K562 (cell line): ENCODE measurements around the gene FANCG. TPM values are rescaled to one million over a fixed set of nuclear protein-coding genes. Genes with fewer than 3 reads are reported as not detected.

Source experiments
- BMI1 ChIP-seq: fragments of 150-350 bp; IDR thresholded peaks from 2 replicates; pipeline ENCODE4 v1.6.1; 2014; ENCODE audit warnings: low read length
- CTBP1 ChIP-seq: fragments of 450-650 bp; IDR thresholded peaks from 2 replicates; pipeline ENCODE4 v1.6.1; 2016; ENCODE audit warnings: borderline replicate concordance
- FOSL1 ChIP-seq: fragments of 200-800 bp; sonication (Bioruptor generic); conservative IDR thresholded peaks from 2 replicates; pipeline ENCODE4 v1.6.1; 2016; ENCODE audit warnings: missing genetic modification characterization, missing compliant biosample characterization
- HDGF ChIP-seq: fragments of 450-650 bp; IDR thresholded peaks from 2 replicates; pipeline ENCODE4 v1.6.1; 2016
- IRF2 ChIP-seq: sonication (generic); formaldehyde crosslinking; IDR thresholded peaks from 2 replicates; pipeline ENCODE4 v1.8.1; 2022; ENCODE audit warnings: mild to moderate bottlenecking, missing genetic modification reagents
- MXI1 ChIP-seq: IDR thresholded peaks from 2 replicates; pipeline ENCODE4 v1.6.1; 2011; ENCODE audit warnings: low read depth, mild to moderate bottlenecking, improper control_type of control experiment, low read length
- SMAD4 ChIP-seq: fragments of 250-450 bp; sonication (Bioruptor Pico); conservative IDR thresholded peaks from 2 replicates; pipeline ENCODE4 v1.8.0; 2021; ENCODE audit warnings: inconsistent platforms, mild to moderate bottlenecking, moderate library complexity
- SNAPC5 ChIP-seq: fragments of 250-450 bp; sonication (Bioruptor Pico); IDR thresholded peaks from 2 replicates; pipeline ENCODE4 v1.8.0; 2021; ENCODE audit warnings: moderate library complexity, mild to moderate bottlenecking, inconsistent platforms
- SRSF9 ChIP-seq: fragments of 200-400 bp; formaldehyde crosslinking; IDR thresholded peaks from 2 replicates; pipeline ENCODE4 v1.6.1; 2017; ENCODE audit warnings: low read depth, low read length, borderline replicate concordance
- TRIM28 ChIP-seq: fragments of 450-650 bp; IDR thresholded peaks from 2 replicates; pipeline ENCODE4 v1.6.1; 2017
- ZNF75A ChIP-seq: fragments of 450-650 bp; formaldehyde crosslinking; IDR thresholded peaks from 2 replicates; pipeline ENCODE4 v1.4.0; 2020; ENCODE audit warnings: mild to moderate bottlenecking
- polyA plus RNA-seq, 8 experiments: library from polyadenylated mRNA; depleted of rRNA in 4 of 8; stranded (reverse) in 5 of 8; unstranded in 3 of 8; fragments of >200 nt; fragmentation: Nextera tagmentation in 2 of 8; fragmentation: Illumina TruSeq in 1 of 8; extraction: Ambion mirVana in 2 of 8; extraction: Trizol in 1 of 8; gene quantifications; 2 replicates each; pipeline versions ENCODE4 v1.2.1 to v1.2.3, GENCODE V29; 2011 to 2014; ENCODE audit warnings: inconsistent platforms in 1 of 8, missing spikeins in 1 of 8
- total RNA-seq, 7 experiments: library from RNA; depleted of rRNA in 6 of 7; stranded (reverse); fragments of >200 nt in 6 of 7; fragmentation: Illumina TruSeq in 2 of 7; extraction: Trizol in 2 of 7; gene quantifications; 2 replicates each; pipeline versions ENCODE4 v1.2.1 to v1.2.3, GENCODE V29; 2011 to 2021; ENCODE audit warnings: low replicate concordance in 1 of 7

FANCG gene
- total and polyA plus RNA-seq, 9 of the 15 experiments (the other 6 are each of a cell fraction or from before 2014, with no cell fraction given) = 7.5 to 43.9 (median 31.0) TPM

- TF ChIP-seq CTBP1 = 0 out of 2 replicates have a peak, but pooled peaks have one; percentile 9
- peak; percentile 70 for TF ChIP-seq BMI1
- no peak for TF ChIP-seq SMAD4
- no peak for TF ChIP-seq SNAPC5
- peak; percentile 66; the same call in 1 of the 2 replicates for TF ChIP-seq MXI1
- TF ChIP-seq FOSL1 (tag) = no peak
- TF ChIP-seq HDGF = no peak
- no peak for TF ChIP-seq SRSF9
- TF ChIP-seq IRF2 (CRISPR knock-in tag) = no peak
- no peak for TF ChIP-seq ZNF75A (CRISPR knock-in tag)
- TF ChIP-seq TRIM28 = no peak
Observed at GRCh38 chr9:35114113-35114839, 34.5 kb upstream of the FANCG start (continued).
